Measurements from ENCODE around the gene GNAS.

- no peak for TF ChIP-seq CTCF (conservative IDR thresholded peaks at IDR 0.05; ENCODE audit: low read length)
- no peak for TF ChIP-seq EZH2phosphoT487 (IDR thresholded peaks at IDR 0.05; ENCODE audit: borderline replicate concordance)
Measured at GRCh38 chr20:58908941-58909340, 56.4 kb downstream of the GNAS start.
